SU-DHL-6 (cell line): ENCODE measurements around the gene SLC2A4RG.

ENCODE experiments used
- H2AFZ ChIP-seq: fragments of 200-600 bp; sonication (generic); 2 replicates; pipeline ENCODE4 v1.6.1; 2014; ENCODE audit warnings: low read depth, mild to moderate bottlenecking, moderate library complexity, mixed read lengths, antibody characterized with exemption, low read length; ENCODE audit not compliant: severe bottlenecking
- H3F3A ChIP-seq: fragments of 200-600 bp; shearing (Covaris generic); 2 replicates; pipeline ENCODE4 v1.6.0; 2016; ENCODE audit warnings: antibody characterized with exemption, mild to moderate bottlenecking; ENCODE audit not compliant: insufficient read depth
- H3K27ac ChIP-seq: fragments of 200-600 bp; sonication (generic); 2 replicates; pipeline ENCODE4 v1.5.1; 2016; ENCODE audit warnings: low read depth, mild to moderate bottlenecking, low read length, moderate library complexity, mixed read lengths
- H3K27me3 ChIP-seq: fragments of 200-600 bp; sonication (generic), shearing (Covaris generic); 2 replicates; pipeline ENCODE4 v1.6.0; 2014; ENCODE audit warnings: mild to moderate bottlenecking, low read length
- H3K36me3 ChIP-seq: fragments of 200-600 bp; sonication (generic); 2 replicates; pipeline ENCODE4 v1.6.1; 2014; ENCODE audit warnings: mild to moderate bottlenecking, low read length, mixed read lengths
- H3K4me2 ChIP-seq: fragments of 300-600, 200-600 bp; shearing (Covaris generic), sonication (generic); 2 replicates; pipeline ENCODE4 v1.6.0; 2014; ENCODE audit warnings: low read length, low read depth, mild to moderate bottlenecking; ENCODE audit not compliant: poor library complexity, severe bottlenecking
- H3K4me3 ChIP-seq: fragments of 200-600 bp; sonication (generic); 2 replicates; pipeline ENCODE4 v1.5.1; 2014; ENCODE audit warnings: antibody characterized with exemption, low read length, mild to moderate bottlenecking, mixed read lengths; ENCODE audit not compliant: insufficient read depth, poor library complexity, severe bottlenecking
- H3K79me2 ChIP-seq: fragments of 200-600 bp; sonication (generic); 2 replicates; pipeline ENCODE4 v1.6.1; 2014; ENCODE audit warnings: mild to moderate bottlenecking, low read length, moderate library complexity; ENCODE audit not compliant: insufficient read depth
- H3K9ac ChIP-seq: fragments of 200-600 bp; sonication (generic); 2 replicates; pipeline ENCODE4 v1.7.0; 2014; ENCODE audit warnings: mild to moderate bottlenecking, low read length
- H3K9me2 ChIP-seq: fragments of 200-600 bp; sonication (generic); replicated peaks from 2 replicates; pipeline ENCODE4 v1.6.1; 2014; ENCODE audit warnings: low read length; ENCODE audit not compliant: insufficient read depth
- H3K9me3 ChIP-seq: fragments of 200-600 bp; sonication (generic); 2 replicates; pipeline ENCODE4 v1.6.1; 2014; ENCODE audit warnings: low read length, mixed read lengths; ENCODE audit not compliant: insufficient read depth
- H4K20me1 ChIP-seq: fragments of 200-600 bp; sonication (generic); 2 replicates; pipeline ENCODE4 v1.6.1; 2014; ENCODE audit warnings: low read depth, mild to moderate bottlenecking, antibody characterized with exemption, low read length, moderate library complexity, mixed read lengths
- EZH2phosphoT487 ChIP-seq: fragments of 200-600 bp; sonication (generic), shearing (Covaris generic); conservative IDR thresholded peaks from 2 replicates; pipeline ENCODE4 v1.6.1; 2018; ENCODE audit warnings: mild to moderate bottlenecking, antibody characterized with exemption, low read length, moderate library complexity, mixed read lengths
- TF ChIP-seq, protein P1 (sequence below): fragments of 200-600 bp; sonication (generic); IDR thresholded peaks from one replicate; pipeline ENCODE4 v1.5.1; 2017; ENCODE audit warnings: antibody characterized with exemption, mild to moderate bottlenecking, low read length, moderate library complexity; ENCODE audit not compliant: insufficient read depth, poor library complexity, severe bottlenecking

SLC2A4RG gene

DNA sequence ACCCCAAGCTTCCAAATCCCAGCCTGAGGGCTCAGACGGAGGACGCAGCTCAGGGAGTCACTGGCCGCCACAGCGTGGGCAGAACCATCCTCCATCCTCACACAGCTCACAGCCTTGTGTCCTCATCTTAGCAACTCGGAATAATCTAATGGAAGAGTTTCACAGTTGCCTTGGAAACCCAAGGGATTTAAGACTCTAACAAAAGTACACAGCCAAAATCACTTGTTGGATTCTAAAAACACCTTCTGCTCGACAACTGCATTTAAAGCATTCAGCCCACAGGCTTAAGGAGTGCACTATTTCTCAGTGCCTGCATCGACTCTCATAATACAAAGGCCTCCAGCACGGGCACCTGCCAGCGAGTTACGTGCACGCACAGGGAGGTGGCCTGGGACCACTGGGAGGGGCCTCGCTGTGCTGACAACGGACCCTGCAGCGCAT, 46.1 kb downstream of the SLC2A4RG start:
- H3K4me3 ChIP-seq = no peak overlapping the region
- H2AFZ ChIP-seq = no peak overlapping the region
- no peak overlapping the region for H3K4me2 ChIP-seq
- no peak overlapping the region for H3K27ac ChIP-seq
- no peak for TF ChIP-seq EZH2phosphoT487
- TF ChIP-seq, protein P1, sequence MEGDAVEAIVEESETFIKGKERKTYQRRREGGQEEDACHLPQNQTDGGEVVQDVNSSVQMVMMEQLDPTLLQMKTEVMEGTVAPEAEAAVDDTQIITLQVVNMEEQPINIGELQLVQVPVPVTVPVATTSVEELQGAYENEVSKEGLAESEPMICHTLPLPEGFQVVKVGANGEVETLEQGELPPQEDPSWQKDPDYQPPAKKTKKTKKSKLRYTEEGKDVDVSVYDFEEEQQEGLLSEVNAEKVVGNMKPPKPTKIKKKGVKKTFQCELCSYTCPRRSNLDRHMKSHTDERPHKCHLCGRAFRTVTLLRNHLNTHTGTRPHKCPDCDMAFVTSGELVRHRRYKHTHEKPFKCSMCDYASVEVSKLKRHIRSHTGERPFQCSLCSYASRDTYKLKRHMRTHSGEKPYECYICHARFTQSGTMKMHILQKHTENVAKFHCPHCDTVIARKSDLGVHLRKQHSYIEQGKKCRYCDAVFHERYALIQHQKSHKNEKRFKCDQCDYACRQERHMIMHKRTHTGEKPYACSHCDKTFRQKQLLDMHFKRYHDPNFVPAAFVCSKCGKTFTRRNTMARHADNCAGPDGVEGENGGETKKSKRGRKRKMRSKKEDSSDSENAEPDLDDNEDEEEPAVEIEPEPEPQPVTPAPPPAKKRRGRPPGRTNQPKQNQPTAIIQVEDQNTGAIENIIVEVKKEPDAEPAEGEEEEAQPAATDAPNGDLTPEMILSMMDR = no peak
- peaks cover 5% of the 10 kb centered on the region; the same call in 1 of the 2 replicates for H3F3A ChIP-seq
- no peak overlapping the region for H3K9ac ChIP-seq
- H4K20me1 ChIP-seq = no peaks in the 10 kb centered on the region
- H3K36me3 ChIP-seq = no peaks in the 10 kb centered on the region
- H3K9me2 ChIP-seq = no peaks in the 10 kb centered on the region
- H3K9me3 ChIP-seq = no peaks in the 10 kb centered on the region
- H3K27me3 ChIP-seq = no peaks in the 10 kb centered on the region
- no peaks in the 10 kb centered on the region for H3K79me2 ChIP-seq

DNA sequence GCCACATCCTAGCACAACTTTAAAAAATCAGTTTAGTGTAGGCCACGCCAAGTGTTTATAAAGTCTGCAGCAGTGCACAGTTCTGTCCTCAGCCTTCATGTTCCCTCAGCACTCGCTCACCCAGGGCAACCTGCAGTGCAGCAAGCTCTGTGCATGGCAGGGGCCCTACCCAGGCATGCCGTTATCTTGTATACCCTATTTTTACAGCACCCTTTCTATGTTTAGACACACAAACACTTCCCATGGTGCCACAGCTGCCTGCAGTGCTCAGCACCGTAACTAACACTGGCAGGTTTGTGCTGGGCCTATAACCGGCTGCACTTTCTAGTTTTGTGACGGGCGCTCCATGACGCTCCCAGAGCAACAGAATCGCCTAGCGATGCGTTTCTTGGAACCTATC, 47.7 kb downstream of the SLC2A4RG start:
- Histone ChIP-seq H3K9me3 (no peaks in the 10 kb centered on the region), H3K4me2 (no peak overlapping the region), H3K9me2 (no peaks in the 10 kb centered on the region), H3K27me3 (no peaks in the 10 kb centered on the region), H4K20me1 (no peaks in the 10 kb centered on the region), H3K36me3 (no peaks in the 10 kb centered on the region), H3K4me3 (no peak overlapping the region), H3K9ac (no peak overlapping the region), H3K79me2 (no peaks in the 10 kb centered on the region), H2AFZ (no peak overlapping the region), H3K27ac (no peak overlapping the region), H3F3A (0 out of 2 replicates have a peak, but pooled peaks cover under 1% of the 10 kb centered on the region)
- TF ChIP-seq, protein P1 = no peak
- no peak for TF ChIP-seq EZH2phosphoT487

- no peaks in the 10 kb centered on the region for H3F3A ChIP-seq
- H4K20me1 ChIP-seq = no peaks in the 10 kb centered on the region
- no peaks in the 10 kb centered on the region for H3K9me2 ChIP-seq
- H3K4me3 ChIP-seq = no peak overlapping the region
- no peaks in the 10 kb centered on the region for H3K9me3 ChIP-seq
- TF ChIP-seq, protein P1 = no peak
- TF ChIP-seq EZH2phosphoT487 = no peak
- H3K27me3 ChIP-seq = no peaks in the 10 kb centered on the region
- H2AFZ ChIP-seq = no peak overlapping the region
- no peak overlapping the region for H3K9ac ChIP-seq
- H3K36me3 ChIP-seq = no peaks in the 10 kb centered on the region
- no peaks in the 10 kb centered on the region for H3K79me2 ChIP-seq
- H3K4me2 ChIP-seq = no peak overlapping the region
- H3K27ac ChIP-seq = no peak overlapping the region
Measured at GRCh38 chr20:63787749-63788148, 48.2 kb downstream of the SLC2A4RG start.
